Activated CD8-positive, alpha-beta memory T cell treated with anti-CD3 and anti-CD28 coated beads, Interleukin-2, amount 10 ng/mL, durations not matched to agents 7 days and 5 days (primary cell): Measurements from ENCODE around the gene VWA7. TPM values are rescaled to one million over a fixed set of nuclear protein-coding genes. Genes with fewer than 3 reads are reported as not detected.

ENCODE experiments used
- ATAC-seq: fragments of 150-1000 bp; cut with Tn5 transposase; one replicate; pipeline ENCODE4 v1.10.0; 2021; ENCODE audit warnings: moderate library complexity
- CTCF ChIA-PET: fragments of 350-600 bp; sonication (Branson Sonifier 250); formaldehyde crosslinking; loops from one replicate; lab custom pipeline; 2021; ENCODE audit warnings: antibody characterized with exemption; lab: Charles Lee
- DNase-seq: peaks from one replicate; pipeline ENCODE4 v3.0.0-alpha.2; 2020
- H3K27ac Mint-ChIP-seq: one replicate; pipeline ENCODE4 v1.8.0; 2021; ENCODE audit warnings: mild to moderate bottlenecking, mixed read lengths
- H3K27me3 Mint-ChIP-seq: one replicate; pipeline ENCODE4 v1.8.0; 2021; ENCODE audit warnings: mixed read lengths
- H3K36me3 Mint-ChIP-seq: one replicate; pipeline ENCODE4 v1.8.0; 2021; ENCODE audit warnings: mild to moderate bottlenecking, mixed read lengths
- H3K4me1 Mint-ChIP-seq: one replicate; pipeline ENCODE4 v1.8.0; 2021; ENCODE audit warnings: mixed read lengths
- H3K4me3 Mint-ChIP-seq: one replicate; pipeline ENCODE4 v1.8.0; 2021; ENCODE audit warnings: mild to moderate bottlenecking, moderate library complexity, mixed read lengths
- H3K9me3 Mint-ChIP-seq: one replicate; pipeline ENCODE4 v1.8.0; 2022; ENCODE audit warnings: low read depth, mixed read lengths
- total RNA-seq, 2 experiments: library from RNA; stranded (reverse); gene quantifications; one replicate each; pipeline ENCODE4 v1.2.3, GENCODE V29; 2021

The VWA7 gene
- total RNA-seq, 2 experiments from 2014 or later: 5.7 to 6.4 TPM

DNA sequence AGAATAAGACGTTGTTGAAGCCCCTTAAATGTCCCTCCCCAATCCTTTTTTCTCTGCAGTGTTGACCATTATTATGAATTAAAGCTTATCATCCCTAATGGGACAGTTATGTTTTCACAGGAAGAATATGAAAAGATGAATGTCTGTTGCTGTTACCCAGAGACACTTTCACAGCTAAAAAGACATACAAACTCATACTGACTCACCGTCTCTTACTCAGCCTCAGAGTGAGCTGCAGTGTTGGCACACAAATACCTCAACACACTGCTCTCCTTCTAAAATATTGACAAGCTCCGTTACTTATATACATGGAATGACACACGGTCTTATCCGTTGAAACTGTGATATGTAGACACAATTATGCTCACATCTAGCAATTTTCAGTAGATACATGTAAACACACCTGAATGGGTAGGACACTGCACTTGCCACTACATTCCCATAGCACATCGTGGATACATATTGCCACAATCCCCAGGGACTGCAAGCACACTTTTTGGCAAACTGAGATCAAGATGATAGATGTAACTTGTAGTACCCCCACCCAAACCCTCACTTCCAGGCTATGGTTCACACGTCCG is 24.3 kb downstream of the VWA7 start:
- CTCF ChIA-PET: interaction anchor here (1.1 to 3.0 kb wide), 3 partner anchors 17 to 23 kb away, joined by 3 to 15 read pairs (median 5); no protein-coding TSS in a partner anchor
- H3K4me1 Mint-ChIP-seq: no peaks in the 10 kb centered on the region
- no peaks in the 10 kb centered on the region for H3K27me3 Mint-ChIP-seq
- no peaks in the 10 kb centered on the region for H3K9me3 Mint-ChIP-seq
- ATAC-seq: no peak
- H3K36me3 Mint-ChIP-seq: peaks cover 14% of the 10 kb centered on the region
- no peak overlapping the region for H3K27ac Mint-ChIP-seq
- no peak overlapping the region for H3K4me3 Mint-ChIP-seq
- DNase-seq: no peak

DNA sequence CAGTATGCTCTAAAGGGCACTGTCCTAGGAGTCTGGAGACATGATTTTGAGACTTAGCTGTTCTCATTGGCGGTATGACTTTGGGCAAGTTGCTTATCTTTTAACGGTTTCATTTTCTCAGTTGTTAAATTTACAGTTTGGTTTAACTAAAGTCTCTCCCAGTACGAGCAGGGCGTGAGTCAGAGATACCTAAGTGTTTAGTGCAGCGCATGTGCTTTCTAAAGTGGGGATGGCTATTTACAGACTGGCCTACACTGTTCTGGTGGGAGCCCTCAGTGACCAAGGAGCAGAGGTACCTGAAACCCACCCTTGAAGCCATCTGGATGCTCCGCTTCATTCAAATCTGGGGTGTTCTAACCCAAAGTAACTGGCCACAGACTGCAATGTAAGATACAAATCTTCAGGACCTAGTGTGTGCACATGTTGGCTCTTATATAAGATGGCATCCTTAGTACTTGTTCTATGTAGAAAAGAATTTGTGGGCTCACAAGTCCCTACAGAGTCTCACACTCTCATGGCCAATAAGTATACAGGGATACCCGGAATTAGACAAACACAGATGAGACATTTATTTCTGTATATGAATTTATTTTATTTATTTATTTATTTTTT is 26.6 kb downstream of the VWA7 start:
- CTCF ChIA-PET: interaction anchor here (1.3 kb wide), 1 partner anchor 19 kb away, joined by 3 read pairs; no protein-coding TSS in a partner anchor
- Mint-ChIP-seq H3K4me1 (no peaks in the 10 kb centered on the region), H3K36me3 (peaks cover 19% of the 10 kb centered on the region), H3K9me3 (no peaks in the 10 kb centered on the region), H3K27me3 (no peaks in the 10 kb centered on the region), H3K27ac (no peak overlapping the region), H3K4me3 (no peak overlapping the region)
- ATAC-seq (no peak), DNase-seq (no peak)

DNA sequence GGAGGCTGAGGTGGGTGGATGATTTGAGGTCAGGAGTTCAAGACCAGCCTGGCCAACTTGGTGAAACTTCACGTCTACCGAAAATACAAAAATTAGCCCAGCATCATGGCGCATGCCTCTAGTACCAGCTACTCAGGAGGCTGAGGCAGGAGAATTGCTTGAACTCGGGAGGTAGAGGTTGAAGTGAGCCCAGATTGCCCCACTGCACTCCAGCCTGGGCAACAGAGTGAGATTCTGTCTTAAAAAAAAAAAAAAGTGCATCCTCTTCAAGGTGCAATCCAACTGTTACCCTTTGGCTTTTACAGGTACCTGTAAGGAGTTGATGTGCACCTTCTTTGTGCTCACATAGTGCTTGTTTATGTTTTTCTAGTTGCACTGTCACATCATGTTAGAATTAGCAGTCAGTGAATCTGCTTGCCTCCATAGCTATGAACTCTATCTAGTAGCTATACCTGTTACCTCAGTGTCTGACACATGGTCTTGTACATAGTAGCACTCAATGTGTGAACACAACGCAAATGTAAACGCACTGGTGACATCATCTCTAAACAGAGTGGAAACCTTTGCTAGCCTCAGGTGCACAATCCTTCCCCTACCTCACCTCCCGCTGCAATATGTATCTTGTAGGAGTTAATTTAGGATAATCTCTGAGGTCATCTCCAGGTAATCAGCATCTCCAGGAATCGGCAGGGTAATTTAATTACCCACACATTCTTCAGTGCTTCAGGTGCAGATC is 27.7 kb downstream of the VWA7 start:
- Mint-ChIP-seq H3K27ac (no peak overlapping the region), H3K9me3 (no peaks in the 10 kb centered on the region), H3K27me3 (no peaks in the 10 kb centered on the region), H3K36me3 (peaks cover 26% of the 10 kb centered on the region), H3K4me3 (no peak overlapping the region), H3K4me1 (no peaks in the 10 kb centered on the region)
- ATAC-seq (no peak), DNase-seq (no peak)
- CTCF ChIA-PET: interaction anchor here (1.2 to 1.3 kb wide), 2 partner anchors 9 to 20 kb away, joined by 3 to 4 read pairs; no protein-coding TSS in a partner anchor

DNA sequence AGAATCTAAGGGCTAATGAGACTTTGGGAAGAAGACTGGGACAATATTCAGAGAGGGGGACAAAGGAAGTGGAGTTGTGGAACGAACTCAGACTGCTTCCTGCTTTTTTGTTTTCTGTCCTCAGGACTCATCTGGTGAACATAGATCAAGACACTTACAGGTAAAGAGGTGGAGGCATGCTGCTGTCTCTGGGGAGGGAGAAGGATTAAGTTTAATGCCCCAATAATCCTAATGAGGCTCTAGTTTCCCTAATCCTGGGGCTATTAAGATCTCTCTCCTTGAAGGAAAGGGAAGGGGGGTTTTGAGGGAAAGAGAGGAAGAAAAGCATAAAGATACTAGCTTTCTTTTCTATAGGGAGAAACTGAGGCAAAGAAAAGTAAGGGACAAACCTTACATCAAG is 32.7 kb downstream of the VWA7 start:
- Mint-ChIP-seq H3K4me1 (peaks cover 16% of the 10 kb centered on the region), H3K36me3 (peaks cover 48% of the 10 kb centered on the region), H3K4me3 (no peak overlapping the region), H3K27ac (peak overlapping the region; percentile 35), H3K27me3 (no peaks in the 10 kb centered on the region), H3K9me3 (no peaks in the 10 kb centered on the region)
- DNase-seq (no peak), ATAC-seq (no peak)
- CTCF ChIA-PET: interaction anchor here (0.7 to 1.4 kb wide), 2 partner anchors 11 to 15 kb away, joined by 3 to 5 read pairs; no protein-coding TSS in a partner anchor

DNA sequence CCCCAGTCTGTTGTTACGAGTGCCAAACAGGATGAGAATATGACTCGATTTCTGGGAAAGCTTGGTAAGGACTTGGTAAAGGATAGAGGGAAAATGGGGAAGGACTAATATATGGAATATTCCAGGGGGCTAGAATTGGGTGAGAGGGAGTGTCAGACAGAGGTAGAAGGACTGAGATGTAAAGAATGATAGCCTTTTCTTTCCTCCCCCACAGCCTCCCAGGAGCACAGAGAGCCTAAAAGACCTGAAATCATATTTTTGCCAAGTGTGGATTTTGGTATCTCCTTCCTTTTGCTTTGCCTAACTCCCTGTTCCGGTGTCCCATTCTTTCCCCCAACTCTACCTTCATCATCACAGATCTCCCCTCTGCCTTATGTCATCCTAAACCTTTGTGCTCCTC is 34.2 kb downstream of the VWA7 start:
- ATAC-seq (no peak), DNase-seq (no peak)
- Mint-ChIP-seq H3K36me3 (peaks cover 42% of the 10 kb centered on the region), H3K27me3 (no peaks in the 10 kb centered on the region), H3K4me1 (peaks cover 31% of the 10 kb centered on the region), H3K4me3 (no peak overlapping the region), H3K27ac (peak overlapping the region; percentile 40), H3K9me3 (no peaks in the 10 kb centered on the region)
- CTCF ChIA-PET: interaction anchor here (0.5 to 1.1 kb wide), 2 partner anchors 27 to 93 kb away, joined by 4 read pairs; no protein-coding TSS in a partner anchor

DNA sequence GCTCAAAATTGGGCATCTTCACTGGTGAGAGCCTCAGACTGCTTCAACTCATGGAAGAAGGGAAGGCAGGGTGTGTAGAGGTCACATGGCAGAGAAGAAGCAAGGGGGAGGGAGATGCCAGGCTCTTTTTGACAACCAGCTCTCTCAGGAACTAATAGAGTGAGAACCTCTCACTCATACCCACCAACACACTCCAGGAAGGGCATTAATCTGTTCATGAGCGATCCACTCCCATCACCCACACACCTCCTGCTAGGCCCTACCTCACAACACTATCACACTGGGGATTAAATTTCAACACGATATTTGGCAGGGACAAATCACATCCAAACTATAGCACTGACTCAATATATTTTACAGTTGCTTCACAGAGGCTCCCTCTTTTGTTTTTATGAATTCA is 35.3 kb downstream of the VWA7 start:
- Mint-ChIP-seq H3K36me3 (peaks cover 36% of the 10 kb centered on the region), H3K4me1 (peaks cover 42% of the 10 kb centered on the region), H3K4me3 (peak overlapping the region; percentile 91), H3K9me3 (no peaks in the 10 kb centered on the region), H3K27ac (peak overlapping the region; percentile 42), H3K27me3 (no peaks in the 10 kb centered on the region)
- no peak for DNase-seq
- no peak for ATAC-seq
- CTCF ChIA-PET: interaction anchor here (1.1 to 5.8 kb wide), 4 partner anchors 13 to 60 kb away, joined by 3 to 60 read pairs (median 18); partner anchors contain the start of gene DDAH2

DNA sequence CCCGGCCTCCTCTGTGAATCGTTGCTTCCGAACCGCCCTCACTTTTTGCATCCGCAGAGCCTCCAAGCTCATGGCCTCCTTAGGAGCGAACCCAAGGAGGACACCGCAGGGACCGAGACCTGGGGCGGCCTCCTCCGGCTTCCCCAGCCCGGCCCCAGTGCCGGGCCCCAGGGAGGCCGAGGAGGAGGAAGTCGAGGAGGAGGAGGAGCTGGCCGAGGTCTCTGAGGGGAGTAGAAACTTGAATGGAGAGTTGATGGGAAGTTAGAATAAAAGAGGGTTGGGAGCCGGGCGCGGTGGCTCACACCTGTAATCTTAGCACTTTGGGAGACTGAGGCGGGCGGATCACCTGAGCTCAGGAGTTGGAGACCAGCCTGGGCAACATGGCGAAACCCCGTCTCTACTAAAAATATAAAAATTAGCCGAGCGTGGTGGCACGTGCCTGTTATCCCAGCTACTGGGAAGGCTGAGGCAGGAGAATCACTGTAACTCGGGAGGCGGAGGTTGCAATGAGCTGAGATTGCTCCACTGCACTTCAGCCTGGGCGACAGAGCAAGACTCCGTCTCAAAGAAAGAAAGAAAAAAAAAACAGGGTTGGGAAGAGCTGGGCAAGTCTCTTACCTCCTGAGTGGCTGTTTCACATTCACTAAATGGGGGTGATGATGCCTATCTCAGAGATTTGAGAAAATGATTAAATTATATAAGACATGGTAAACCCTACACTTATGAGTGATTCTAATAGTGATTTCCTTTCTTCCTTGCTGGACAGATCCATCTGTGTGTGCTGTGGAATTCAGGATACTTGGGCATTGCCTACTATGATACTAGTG is 36.5 kb downstream of the VWA7 start:
- Mint-ChIP-seq H3K27me3 (no peaks in the 10 kb centered on the region), H3K9me3 (no peaks in the 10 kb centered on the region), H3K4me1 (peaks cover 45% of the 10 kb centered on the region), H3K27ac (peak overlapping the region; percentile 96), H3K36me3 (peaks cover 40% of the 10 kb centered on the region), H3K4me3 (peak overlapping the region; percentile 91)
- DNase-seq: no peak
- CTCF ChIA-PET: interaction anchor here (1.0 to 5.8 kb wide), 13 partner anchors 9 to 92 kb away, joined by 3 to 60 read pairs (median 9); partner anchors contain the start of genes DDAH2, GPANK1, HSPA1A and HSPA1L
- ATAC-seq: no peak

DNA sequence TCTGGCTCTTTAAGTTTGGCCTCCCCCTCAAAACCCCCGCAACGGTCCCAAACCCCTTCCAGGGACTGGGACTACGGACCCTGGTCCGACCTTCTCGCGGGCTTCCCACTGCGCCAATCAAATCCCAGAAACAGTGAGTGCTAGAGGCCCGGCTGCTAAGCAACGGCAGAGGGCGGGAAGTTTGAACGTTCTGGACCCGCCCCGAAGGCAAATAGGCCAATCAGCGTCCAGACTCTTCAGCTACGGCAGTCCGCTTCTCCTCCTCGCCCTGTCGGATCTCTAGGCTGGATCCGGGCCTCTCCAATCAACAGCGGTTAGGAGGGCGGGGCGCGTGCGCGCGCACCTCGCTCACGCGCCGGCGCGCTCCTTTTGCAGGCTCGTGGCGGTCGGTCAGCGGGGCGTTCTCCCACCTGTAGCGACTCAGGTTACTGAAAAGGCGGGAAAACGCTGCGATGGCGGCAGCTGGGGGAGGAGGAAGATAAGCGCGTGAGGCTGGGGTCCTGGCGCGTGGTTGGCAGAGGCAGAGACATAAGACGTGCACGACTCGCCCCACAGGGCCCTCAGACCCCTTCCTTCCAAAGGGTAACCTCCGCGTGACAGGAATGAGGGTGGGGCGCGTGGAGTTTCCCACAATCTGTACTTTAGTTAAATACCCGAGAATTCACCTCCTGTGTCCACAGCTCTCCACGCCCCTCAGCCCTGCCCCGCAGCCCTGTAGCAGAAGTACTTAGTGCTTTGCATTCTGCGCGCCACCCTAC is 37.3 kb downstream of the VWA7 start, which contains the start of gene MSH5:
TSS of gene MSH5 (plus strand) at position 367 of the 758 bp plus-strand sequence. CDS start 462 bp downstream, outside the sequence.
- H3K27ac Mint-ChIP-seq: peak within 1 kb of the TSS; percentile 96
- peak within 1 kb of the TSS; percentile 91 for H3K4me3 Mint-ChIP-seq
- H3K36me3 Mint-ChIP-seq: peaks cover 40% of the 10 kb centered on the region
- CTCF ChIA-PET: interaction anchor here (1.0 to 5.8 kb wide), 24 partner anchors 10 to 199 kb away, joined by 3 to 60 read pairs (median 8); partner anchors contain the start of genes BAG6, C6orf47, DDAH2 and GPANK1
- H3K27me3 Mint-ChIP-seq: no peaks in the 10 kb centered on the region
- DNase-seq: peak; percentile 99
- H3K4me1 Mint-ChIP-seq: peaks cover 45% of the 10 kb centered on the region
- no peaks in the 10 kb centered on the region for H3K9me3 Mint-ChIP-seq
- ATAC-seq: peak; percentile 81

DNA sequence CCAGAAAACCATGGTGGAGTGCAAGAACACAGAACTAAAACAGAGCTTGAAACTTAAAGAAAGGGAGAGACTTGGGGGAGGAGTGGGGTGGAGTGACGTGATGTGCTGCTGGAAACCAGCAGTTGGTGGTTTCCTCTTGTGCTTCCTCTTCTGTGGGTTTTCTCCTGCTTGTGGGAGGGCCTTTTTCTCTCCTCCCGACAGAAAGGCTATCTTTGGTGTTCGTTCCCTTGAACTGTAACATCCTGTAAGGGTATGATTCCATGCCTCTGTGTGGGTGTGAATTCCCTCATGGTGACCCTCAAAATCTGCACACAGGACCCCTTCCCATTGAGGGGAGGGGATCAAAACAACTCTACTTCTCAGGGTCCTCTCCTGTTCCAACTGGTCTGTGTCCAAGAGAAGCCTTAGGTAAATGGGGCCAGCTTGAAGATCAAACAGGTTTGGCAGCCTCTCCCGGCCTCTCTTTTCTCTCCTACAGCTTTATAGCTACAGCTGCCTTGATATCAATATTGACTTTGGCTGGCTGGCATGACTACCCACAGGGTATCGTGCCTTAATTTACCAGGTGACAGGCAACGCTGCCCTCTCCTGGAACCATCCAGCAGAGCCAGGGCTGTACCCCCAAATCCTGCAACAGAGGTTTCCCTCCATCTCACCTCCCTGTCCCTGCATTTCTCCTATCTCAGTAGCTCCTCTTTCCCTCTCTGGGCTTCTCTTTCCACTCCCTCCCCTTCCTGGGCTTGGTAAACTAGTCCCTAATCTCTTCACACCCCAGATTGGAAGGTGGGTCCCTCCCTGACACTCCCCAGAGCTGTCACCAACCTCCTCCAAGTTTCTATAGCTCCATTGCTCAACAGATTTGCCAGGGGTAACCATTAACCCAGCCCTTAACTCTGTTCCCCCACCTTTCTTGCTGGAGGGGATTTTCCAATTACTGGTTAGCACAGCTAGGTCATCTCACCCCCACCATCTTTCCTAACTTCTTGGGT is 38.8 kb downstream of the VWA7 start:
- Mint-ChIP-seq H3K36me3 (peaks cover 45% of the 10 kb centered on the region), H3K9me3 (no peaks in the 10 kb centered on the region), H3K27ac (peak overlapping the region; percentile 96), H3K27me3 (no peaks in the 10 kb centered on the region), H3K4me1 (peaks cover 59% of the 10 kb centered on the region), H3K4me3 (peak overlapping the region; percentile 91)
- DNase-seq (peak; percentile 89), ATAC-seq (peak; percentile 17)
- CTCF ChIA-PET: interaction anchor here (0.6 to 5.8 kb wide), 46 partner anchors 10 to 257 kb away, joined by 3 to 60 read pairs (median 4); partner anchors contain the start of genes ABHD16A, ATP6V1G2, BAG6 and C6orf47

DNA sequence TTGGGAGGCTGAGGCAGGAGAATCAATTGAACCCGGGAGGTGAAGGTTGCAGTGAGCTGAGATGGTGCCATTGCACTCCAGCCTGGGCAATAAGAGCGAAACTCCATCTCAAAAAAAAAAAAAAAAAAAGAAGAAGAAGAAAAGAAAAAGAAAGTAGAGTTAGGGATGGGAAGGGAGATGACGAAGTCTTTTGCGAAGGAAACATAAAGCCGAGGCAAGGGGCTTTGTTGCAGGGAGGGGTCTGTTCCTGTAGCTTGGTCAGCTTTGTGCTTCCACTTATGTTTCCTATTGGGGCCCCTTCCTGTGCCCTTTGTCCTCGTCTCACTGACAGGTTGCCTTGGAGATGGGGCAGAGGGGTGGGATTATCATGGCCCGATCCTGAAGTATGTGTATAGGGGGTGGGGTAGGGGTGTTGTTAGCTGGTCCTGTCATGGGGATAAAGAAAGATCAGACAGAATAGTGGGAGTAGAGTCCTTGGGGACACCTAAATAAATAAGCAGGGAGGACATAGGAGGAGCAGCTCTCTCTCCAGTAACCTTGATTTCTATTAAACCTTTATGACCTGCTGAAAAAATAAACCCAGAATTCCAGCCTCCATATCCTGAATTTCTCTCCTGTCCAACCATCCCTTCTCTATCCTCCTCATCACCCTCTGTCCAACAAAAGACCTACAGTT is 39.7 kb downstream of the VWA7 start:
- Mint-ChIP-seq H3K27me3 (no peaks in the 10 kb centered on the region), H3K4me3 (peak overlapping the region; percentile 91), H3K9me3 (no peaks in the 10 kb centered on the region), H3K4me1 (peaks cover 62% of the 10 kb centered on the region), H3K27ac (peak overlapping the region; percentile 96), H3K36me3 (peaks cover 42% of the 10 kb centered on the region)
- ATAC-seq (no peak), DNase-seq (peak; percentile 59)
- CTCF ChIA-PET: interaction anchor here (0.6 to 5.8 kb wide), 32 partner anchors 9 to 191 kb away, joined by 3 to 60 read pairs (median 5); partner anchors contain the start of genes ABHD16A, ATP6V1G2, DDAH2 and GPANK1
